ENCODE data around the gene F13A1. TPM values are rescaled to one million over a fixed set of nuclear protein-coding genes. Genes with fewer than 3 reads are reported as not detected.

F13A1 gene
- total and polyA plus RNA-seq, 2 donors from 2014 or later, result 28.9 to 275 TPM

- peaks cover 5% of the 10 kb centered on the region for H3K27me3 ChIP-seq (ENCODE audit: control insufficient read depth, insufficient read depth, low read length)
- no peak for TF ChIP-seq CTCF (IDR thresholded peaks at IDR 0.05; ENCODE audit: borderline replicate concordance, extremely low read depth, insufficient read depth)
- intact Hi-C loops (cut with DNase I), result no loop called here
- no peak for FAIRE-seq
- no peak overlapping the region for H3K9ac ChIP-seq (ENCODE audit: low read length in 3 of 3)
- H3K4me3 ChIP-seq (ENCODE audit: low read length in 3 of 3), result no peak overlapping the region
- H3K9me3 ChIP-seq (ENCODE audit: control insufficient read depth in 2 of 3, insufficient read depth in 1 of 3, low read length in 3 of 3), result no peaks in the 10 kb centered on the region
- DNase-seq, result no peak
- H3K27ac ChIP-seq (ENCODE audit: low read depth in 2 of 2, low read length in 2 of 2), result no peak overlapping the region
- H3K4me1 ChIP-seq (ENCODE audit: control insufficient read depth in 2 of 3, insufficient read depth in 2 of 3, low read depth in 1 of 3, low read length in 3 of 3), result peaks cover 0 to 2% (median 0%) of the 10 kb centered on the region in 3 donors
- H3K36me3 ChIP-seq (ENCODE audit: control insufficient read depth in 2 of 3, insufficient read depth in 3 of 3, low read length in 3 of 3), result no peaks in the 10 kb centered on the region
Measured at GRCh38 chr6:6317825-6318733, 2.4 kb downstream of the F13A1 start.

GRCh38 chr6:6317386-6317785 lies 3.1 kb downstream of the F13A1 start:
- Histone ChIP-seq H3K36me3 (ENCODE audit: control insufficient read depth in 2 of 3, insufficient read depth in 3 of 3, low read length in 3 of 3) (no peaks in the 10 kb centered on the region), H3K27me3 (ENCODE audit: control insufficient read depth, insufficient read depth, low read length) (peaks cover 5% of the 10 kb centered on the region), H3K4me3 (ENCODE audit: low read length in 3 of 3) (no peak overlapping the region), H3K4me1 (ENCODE audit: control insufficient read depth in 2 of 3, insufficient read depth in 2 of 3, low read depth in 1 of 3, low read length in 3 of 3) (peaks cover 0 to 2% (median 0%) of the 10 kb centered on the region in 3 donors), H3K9ac (ENCODE audit: low read length in 3 of 3) (no peak overlapping the region), H3K9me3 (ENCODE audit: control insufficient read depth in 2 of 3, insufficient read depth in 1 of 3, low read length in 3 of 3) (no peaks in the 10 kb centered on the region), H3K27ac (ENCODE audit: low read depth in 2 of 2, low read length in 2 of 2) (no peak overlapping the region)
- DNase-seq (no peak), FAIRE-seq (no peak)
- intact Hi-C loops (cut with DNase I), result no loop called here
- no peak for TF ChIP-seq CTCF (IDR thresholded peaks at IDR 0.05; ENCODE audit: borderline replicate concordance, extremely low read depth, insufficient read depth)

GRCh38 chr6:6315660-6316059 lies 4.8 kb downstream of the F13A1 start:
- FAIRE-seq (no peak), DNase-seq (peak in 3 of 5 donors; percentile 52 to 82 (median 73))
- TF ChIP-seq CTCF (IDR thresholded peaks at IDR 0.05; ENCODE audit: borderline replicate concordance, extremely low read depth, insufficient read depth), result peak; percentile 87
- Histone ChIP-seq H3K27me3 (ENCODE audit: control insufficient read depth, insufficient read depth, low read length) (peaks cover 2% of the 10 kb centered on the region), H3K9ac (ENCODE audit: low read length in 3 of 3) (no peak overlapping the region), H3K36me3 (ENCODE audit: control insufficient read depth in 2 of 3, insufficient read depth in 3 of 3, low read length in 3 of 3) (no peaks in the 10 kb centered on the region), H3K4me3 (ENCODE audit: low read length in 3 of 3) (no peak overlapping the region), H3K4me1 (ENCODE audit: control insufficient read depth in 2 of 3, insufficient read depth in 2 of 3, low read depth in 1 of 3, low read length in 3 of 3) (peaks cover 0 to 2% (median 0%) of the 10 kb centered on the region in 3 donors), H3K27ac (ENCODE audit: low read depth in 2 of 2, low read length in 2 of 2) (no peak overlapping the region), H3K9me3 (ENCODE audit: control insufficient read depth in 2 of 3, insufficient read depth in 1 of 3, low read length in 3 of 3) (no peaks in the 10 kb centered on the region)
- intact Hi-C loops (cut with DNase I), result no loop called here
